ENCODE measurements around the gene ARRDC5. TPM values are rescaled to one million over a fixed set of nuclear protein-coding genes. Genes with fewer than 3 reads are reported as not detected.

ARRDC5 gene
- total RNA-seq (2022; extraction: Qiagen RNA extraction), result not detected in 5 replicates

GRCh38 chr19:4902796-4903195 lies at the start of gene ARRDC5:
Gene ARRDC5 (minus strand): TSS chr19:4902896. CDS start chr19:4902825, 71 bp downstream.

GRCh38 chr19:4909156-4909896 lies 6.6 kb upstream of the ARRDC5 start, which contains the start of gene UHRF1:
Gene UHRF1 (plus strand): TSS chr19:4909501. CDS start chr19:4910886, 1,385 bp downstream.

GRCh38 chr19:4867534-4868285 lies 35.0 kb downstream of the ARRDC5 start, which contains the start of gene PLIN3:
Gene PLIN3 (minus strand): TSS chr19:4867667. CDS start chr19:4861394, 6,273 bp downstream.

Other genes starting within 250 kb of the ARRDC5 start
- 113 to 129 TPM (median 124 TPM) in 5 replicates for gene MYDGF, start 232.6 kb downstream of the ARRDC5 start, total RNA-seq (2022; extraction: Qiagen RNA extraction)
- 49.3 to 65.6 TPM (median 63.7 TPM) in 5 replicates for gene DPP9, start 179.1 kb downstream of the ARRDC5 start, total RNA-seq (2022; extraction: Qiagen RNA extraction)
- gene FEM1A, start 111.2 kb downstream of the ARRDC5 start, total RNA-seq (2022; extraction: Qiagen RNA extraction), result 5.7 to 7.2 TPM (median 7.1 TPM) in 5 replicates
- 7.5 to 11.3 TPM (median 10.6 TPM) in 5 replicates for gene TICAM1, start 71.2 kb downstream of the ARRDC5 start, total RNA-seq (2022; extraction: Qiagen RNA extraction)
- 143 to 188 TPM (median 167 TPM) in 5 replicates for gene PLIN3, start 35.2 kb downstream of the ARRDC5 start, total RNA-seq (2022; extraction: Qiagen RNA extraction)
- gene UHRF1, start 6.6 kb upstream of the ARRDC5 start, total RNA-seq (2022; extraction: Qiagen RNA extraction), result 38.8 to 56.8 TPM (median 54.5 TPM) in 5 replicates
- 6.1 to 11.3 TPM (median 10.2 TPM) in 5 replicates for gene KDM4B, start 66.2 kb upstream of the ARRDC5 start, total RNA-seq (2022; extraction: Qiagen RNA extraction)